NCI-H1048 (cell line): Measurements from ENCODE around the gene CEACAM19.
"Not testable (repeated sequence)": the region's sequence is repeated elsewhere in the genome, so short reads cannot be mapped to it uniquely, and the experiment has no call there.

Experiments
- DNase-seq: peaks from one replicate; lab custom pipeline; 2025; lab: John Stamatoyannopoulos, UW

Gene CEACAM19

GRCh38 chr19:44675521-44675920 lies 4.2 kb downstream of the CEACAM19 start:
- DNase-seq, result no peak

- DNase-seq, result no peak
These were observed 5.9 kb downstream of the CEACAM19 start for GRCh38 chr19:44677019-44677811.

GRCh38 chr19:44680536-44680935 lies 9.3 kb downstream of the CEACAM19 start:
- no peak for DNase-seq

DNA sequence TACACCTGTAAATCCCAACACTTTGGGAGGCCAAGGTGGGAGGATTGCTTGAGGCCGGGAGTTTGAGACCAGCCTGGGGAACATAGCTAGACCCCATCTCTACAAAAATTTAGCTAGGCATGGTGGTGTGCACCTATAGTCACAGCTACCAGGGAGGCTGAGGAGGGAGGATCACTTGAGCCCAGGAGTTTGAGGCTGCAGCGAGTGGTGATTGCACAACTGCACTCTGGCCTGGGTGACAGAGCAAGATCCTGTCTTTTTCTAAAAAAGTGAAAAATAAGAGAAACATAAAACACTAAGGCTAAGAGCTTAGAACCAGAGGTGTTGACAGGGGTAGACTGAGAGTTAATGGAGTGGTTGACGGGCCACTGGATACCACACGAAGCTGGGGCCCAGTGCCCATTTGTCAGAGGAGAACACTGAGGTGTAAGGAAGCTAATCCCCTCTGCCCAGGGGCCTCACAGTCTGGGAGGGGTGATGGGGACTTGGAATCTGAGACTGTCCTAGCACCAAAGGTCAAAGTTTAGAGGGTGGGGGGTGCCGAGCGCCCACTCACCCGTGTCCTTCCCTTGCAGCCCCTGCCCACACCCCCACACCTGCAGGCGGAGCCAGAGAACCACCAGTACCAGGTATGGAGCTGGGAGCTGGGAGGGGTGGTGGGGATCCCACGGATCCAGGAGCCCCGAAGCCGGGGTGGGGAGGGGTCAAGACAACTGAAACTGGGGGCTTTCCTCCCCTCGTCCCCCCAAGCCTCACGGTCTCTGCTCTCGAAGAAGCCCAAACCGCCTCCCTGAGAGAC lies 10.9 kb downstream of the CEACAM19 start:
- DNase-seq, result no peak

GRCh38 chr19:44682807-44683206 lies 11.5 kb downstream of the CEACAM19 start:
- DNase-seq, result no peak

DNA sequence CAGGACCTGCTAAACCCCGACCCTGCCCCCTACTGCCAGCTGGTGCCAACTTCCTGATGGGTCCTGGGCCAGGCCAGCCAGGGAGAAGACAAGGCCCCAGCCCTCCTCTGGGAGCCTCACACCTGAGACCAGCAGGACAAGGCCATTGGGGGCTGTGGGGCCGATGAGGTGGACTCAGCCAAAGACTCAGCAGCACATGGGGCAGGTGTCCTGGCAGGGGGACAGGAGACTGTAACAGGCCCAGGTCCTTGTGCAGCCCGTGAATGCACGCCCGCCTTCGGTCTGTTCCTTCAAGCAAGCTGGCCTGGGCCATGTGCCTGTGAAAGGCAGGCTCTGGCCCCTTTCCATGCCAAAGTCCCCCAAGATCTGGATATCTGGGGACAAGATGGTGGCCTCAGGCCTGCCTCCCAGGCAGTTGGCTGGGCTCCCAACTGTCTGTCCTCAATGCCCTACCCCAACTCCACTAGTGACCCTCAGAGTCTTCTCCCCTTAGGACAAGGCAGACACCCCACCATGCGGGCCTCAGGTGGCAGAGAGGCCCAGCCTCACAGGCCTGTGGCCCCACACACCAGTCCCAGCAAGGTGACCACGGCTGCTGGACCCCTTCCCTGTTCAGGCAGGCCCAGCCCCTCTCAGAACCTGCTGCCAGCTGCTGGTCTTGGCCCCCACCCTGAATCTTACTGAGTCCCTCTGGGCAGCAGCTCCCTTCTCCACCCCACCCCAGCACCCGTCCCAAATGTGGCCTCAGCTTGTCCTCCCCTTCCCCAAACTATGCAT lies 12.3 kb downstream of the CEACAM19 start:
- no peak for DNase-seq

- DNase-seq, result not testable (repeated sequence)
These were observed 13.1 kb downstream of the CEACAM19 start for GRCh38 chr19:44684396-44684795.

DNA sequence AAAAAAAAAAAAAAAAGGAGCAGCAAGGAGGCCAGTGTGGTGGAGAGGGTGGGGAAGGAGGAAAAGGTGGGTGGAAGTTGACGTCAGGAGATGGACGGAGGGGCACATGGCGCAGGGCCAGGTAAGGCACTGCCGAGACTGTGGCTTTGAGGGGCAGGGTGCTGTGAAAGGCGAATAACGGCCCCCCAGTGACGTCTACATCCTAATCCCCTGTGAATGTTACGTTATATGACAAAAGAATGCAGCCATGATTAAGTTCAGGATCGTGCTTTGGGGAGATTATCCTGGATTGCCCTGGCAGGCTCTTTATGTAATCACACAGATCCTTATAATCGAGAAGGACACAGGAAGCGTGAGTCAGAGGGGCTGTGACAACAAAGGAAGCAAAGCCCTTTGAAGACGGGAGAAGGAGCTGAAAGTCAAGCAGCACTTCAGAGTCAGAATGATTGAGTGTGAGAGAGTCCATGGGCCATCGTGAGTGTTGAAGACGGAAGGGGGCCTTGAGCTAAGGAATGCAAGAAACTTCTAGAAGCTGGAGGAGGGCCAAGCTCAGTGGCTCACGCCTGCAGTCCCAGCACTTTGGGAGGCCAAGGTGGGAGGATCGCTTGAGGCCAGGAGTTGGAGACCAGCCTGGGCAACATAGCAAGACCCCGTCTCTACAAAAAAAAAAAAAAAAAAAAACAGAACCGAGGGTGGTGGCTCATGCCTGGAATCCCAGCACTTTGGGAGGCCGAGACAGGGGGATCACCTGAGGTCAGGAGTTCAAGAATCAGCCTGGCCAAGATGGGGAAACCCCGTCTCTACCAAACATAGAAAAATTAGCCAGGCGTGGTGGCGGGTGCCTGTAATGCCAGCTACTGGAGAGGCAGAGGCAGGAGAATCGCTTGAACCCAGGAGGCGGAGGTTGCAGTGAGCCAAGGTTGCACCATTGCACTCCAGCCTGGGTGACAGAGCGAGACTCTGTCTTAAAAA lies 13.9 kb downstream of the CEACAM19 start:
- DNase-seq, result no peak

- no peak for DNase-seq
These were observed 14.6 kb downstream of the CEACAM19 start for GRCh38 chr19:44685877-44686276.

DNA sequence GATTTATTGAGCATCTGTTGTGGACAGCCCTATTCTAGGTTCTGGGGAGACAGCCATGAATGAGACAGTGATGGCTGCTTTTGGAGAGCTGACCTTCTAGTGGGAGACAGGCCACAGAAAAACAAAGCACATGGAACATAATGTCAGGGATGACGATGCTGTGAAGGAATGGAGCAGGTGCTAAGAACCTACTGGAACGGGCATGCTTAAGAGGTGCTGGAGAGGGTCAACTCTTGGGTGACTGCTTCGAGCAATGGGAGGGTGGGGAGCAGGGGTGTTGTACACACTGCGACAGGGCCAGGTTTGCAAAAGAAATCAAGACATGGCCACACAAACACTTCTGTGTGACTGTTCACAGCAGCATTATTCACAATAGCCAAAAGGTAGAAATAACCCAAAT lies 15.6 kb downstream of the CEACAM19 start:
- no peak for DNase-seq

- no peak for DNase-seq
These were observed 16.6 kb downstream of the CEACAM19 start for GRCh38 chr19:44687888-44688287.

GRCh38 chr19:44689290-44690130 lies 18.2 kb downstream of the CEACAM19 start:
- DNase-seq, result peak; percentile 41

DNA sequence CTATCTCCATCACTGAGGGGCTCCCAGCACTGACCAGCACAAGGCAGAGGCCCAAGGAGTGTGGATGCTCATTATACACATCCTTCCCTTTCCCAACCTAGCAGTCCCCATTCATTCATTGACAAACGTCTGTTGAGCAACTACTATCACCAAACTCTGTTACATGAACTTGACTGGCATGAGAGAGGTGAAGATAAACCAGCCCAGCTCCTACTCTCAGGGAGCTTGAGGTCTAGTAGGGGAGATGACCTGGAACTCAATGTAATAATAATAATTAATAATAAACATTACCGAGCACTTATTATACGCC lies 18.8 kb downstream of the CEACAM19 start:
- DNase-seq, result no peak

GRCh38 chr19:44692379-44692721 lies 21.1 kb downstream of the CEACAM19 start:
- DNase-seq, result no peak

GRCh38 chr19:44694184-44694579 lies 22.9 kb downstream of the CEACAM19 start:
- no peak for DNase-seq

DNA sequence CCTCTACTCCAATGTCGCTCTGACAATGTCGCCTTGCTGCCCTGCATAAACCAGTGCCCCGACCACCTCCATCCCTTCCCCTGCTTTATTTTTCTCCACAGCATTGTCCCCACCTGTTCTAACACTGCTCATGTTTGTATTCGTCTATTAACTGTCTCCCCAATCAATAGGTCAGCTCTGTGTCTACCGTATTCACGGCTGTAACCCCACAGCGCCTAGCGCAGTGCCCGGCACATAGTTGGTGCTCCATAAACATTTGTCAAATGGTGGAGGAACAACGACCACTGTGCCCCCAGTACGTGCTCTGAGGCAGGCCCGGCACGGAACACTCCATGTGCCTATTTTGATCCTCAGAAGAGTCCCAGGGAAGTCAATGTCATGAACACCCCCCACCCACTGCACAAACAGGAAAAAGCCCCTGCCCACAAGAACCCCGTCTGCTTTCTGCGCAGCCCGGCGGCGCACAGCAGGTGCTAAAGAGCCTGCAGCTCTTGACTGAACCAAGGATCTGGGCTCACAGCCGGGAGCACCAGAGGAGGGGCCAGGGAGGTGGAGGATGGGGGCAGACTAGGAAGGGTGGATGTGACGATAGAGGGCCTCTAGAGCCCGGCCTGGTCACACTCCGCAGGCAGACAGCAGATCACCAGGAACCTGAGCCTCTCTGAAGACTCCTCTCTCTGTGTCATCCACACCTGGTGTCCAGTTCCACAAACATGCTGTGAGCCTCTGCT lies 25.8 kb downstream of the CEACAM19 start:
- no peak for DNase-seq

- DNase-seq, result no peak
These were observed 26.4 kb downstream of the CEACAM19 start for GRCh38 chr19:44697670-44698034.

- no peak for DNase-seq
These were observed 27.4 kb downstream of the CEACAM19 start, which contains the start of gene CEACAM16 for GRCh38 chr19:44698492-44699201. Gene CEACAM16, plus strand, starts transcription at chr19:44699151. Its CDS starts 2,306 bp downstream, at chr19:44701457.

DNA sequence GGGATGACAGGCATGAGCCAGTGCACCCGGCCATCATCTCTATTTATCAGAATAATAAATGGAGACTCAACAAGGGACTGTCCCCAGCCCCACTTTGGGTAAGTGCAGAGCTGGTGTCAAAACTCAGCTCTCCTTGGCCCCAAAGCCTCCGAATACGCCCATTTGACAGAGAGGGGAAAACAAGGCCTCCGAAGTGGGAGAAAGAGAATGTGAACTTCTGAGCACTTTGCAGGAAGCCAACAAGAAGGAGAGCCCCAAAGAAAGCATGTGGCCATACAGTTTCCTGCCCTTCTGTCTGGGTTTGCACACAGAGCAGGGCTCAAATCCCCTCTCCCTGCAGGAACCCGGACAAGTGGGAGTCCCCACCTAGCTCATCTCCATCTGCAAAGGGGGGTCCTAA lies 29.3 kb downstream of the CEACAM19 start:
- DNase-seq, result no peak
